HG03457 (cell line): ENCODE results near the gene CD44.
"Not testable (repeated sequence)": the region's sequence is repeated elsewhere in the genome, so short reads cannot be mapped to it uniquely, and the experiment has no call there.

ENCODE experiments used
- ATAC-seq: cut with Tn5 transposase; IDR thresholded peaks from one replicate; pipeline ENCODE4 v1.9.1; 2021; ENCODE audit warnings: moderate number of reproducible peaks; ENCODE audit not compliant: unreplicated experiment

Gene CD44

GRCh38 chr11:35207471-35208403, 68.8 kb downstream of the CD44 start:
- no peak for ATAC-seq

- ATAC-seq = no peak
Observed at GRCh38 chr11:35208795-35209194, 69.8 kb downstream of the CD44 start.

DNA sequence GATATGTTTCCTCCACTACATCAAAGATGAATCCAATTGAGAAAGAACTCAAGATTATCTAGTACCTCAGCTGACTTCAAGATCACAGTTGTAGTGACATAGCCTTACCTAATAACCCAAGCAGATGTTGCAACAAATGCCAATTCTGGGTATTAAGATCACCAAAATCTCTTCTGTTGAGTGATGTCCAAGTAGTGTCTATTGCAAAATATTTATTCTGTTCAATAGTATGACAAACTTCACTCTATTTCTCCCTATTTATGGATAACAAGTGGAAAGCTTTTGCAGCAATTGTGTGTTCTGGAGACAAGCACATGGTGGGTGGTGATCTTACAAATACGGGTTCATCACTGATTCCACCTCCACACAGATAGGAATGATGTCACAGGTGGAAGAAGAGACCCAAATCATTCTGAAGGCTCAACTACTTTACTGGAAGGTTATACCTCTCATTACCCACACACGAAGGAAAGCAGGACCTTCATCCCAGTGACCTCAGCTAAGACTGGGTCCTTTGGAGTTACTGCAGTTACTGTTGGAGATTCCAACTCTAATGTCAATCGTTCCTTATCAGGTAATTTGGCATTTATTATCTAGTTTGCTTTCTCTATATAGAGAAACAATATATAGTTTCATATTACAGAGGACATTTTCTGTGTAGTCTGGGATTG, 72.0 kb downstream of the CD44 start:
- ATAC-seq = no peak

DNA sequence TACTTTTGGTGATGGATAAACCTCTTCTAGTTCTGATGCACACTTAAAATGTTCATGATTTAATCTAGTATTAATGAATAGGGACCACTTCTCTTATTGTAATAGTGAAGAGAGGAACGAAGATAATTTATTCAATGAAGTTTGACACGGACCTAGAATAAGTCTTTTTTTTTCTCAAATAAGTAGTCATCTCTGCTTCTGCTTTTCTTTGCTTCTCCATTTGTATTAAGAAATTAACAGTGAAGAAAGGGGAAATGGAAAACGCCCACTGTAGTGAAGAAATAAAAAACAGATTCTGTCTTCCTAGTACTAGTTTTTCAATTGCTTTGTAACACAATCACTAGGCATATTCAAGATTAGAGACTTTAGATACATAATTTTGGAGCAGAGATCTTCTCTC, 73.0 kb downstream of the CD44 start:
- no peak for ATAC-seq

DNA sequence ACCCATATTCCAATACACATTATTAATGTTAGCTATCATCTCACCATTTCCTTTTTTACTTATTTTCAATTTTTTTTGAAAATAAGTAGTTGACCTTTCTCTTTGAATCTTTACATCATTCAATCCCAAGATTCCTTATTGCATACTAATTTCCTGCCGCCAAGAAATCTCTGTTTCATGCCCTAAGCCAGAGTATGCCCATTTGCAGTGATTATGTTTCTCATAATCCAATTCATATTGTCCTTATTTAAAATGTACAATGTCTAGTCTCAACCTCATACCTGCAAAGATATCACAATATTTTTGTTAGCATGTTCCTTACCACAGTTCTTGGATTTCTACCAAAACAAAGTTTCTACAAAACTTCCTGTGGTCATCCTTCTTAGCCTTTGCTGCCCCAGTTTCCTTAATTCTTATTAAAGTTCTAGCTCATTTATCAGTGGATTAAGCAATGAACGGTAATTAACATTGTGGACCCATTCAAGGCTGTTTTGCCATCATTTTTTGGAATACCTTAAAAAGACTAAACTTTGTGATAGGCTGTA, 75.3 kb downstream of the CD44 start:
- ATAC-seq = no peak

- ATAC-seq = no peak
Observed at GRCh38 chr11:35214792-35215193, 75.8 kb downstream of the CD44 start.

- no peak for ATAC-seq
Observed at GRCh38 chr11:35215945-35216344, 77.0 kb downstream of the CD44 start.

- ATAC-seq = no peak
Observed at GRCh38 chr11:35216962-35217678, 78.1 kb downstream of the CD44 start.

DNA sequence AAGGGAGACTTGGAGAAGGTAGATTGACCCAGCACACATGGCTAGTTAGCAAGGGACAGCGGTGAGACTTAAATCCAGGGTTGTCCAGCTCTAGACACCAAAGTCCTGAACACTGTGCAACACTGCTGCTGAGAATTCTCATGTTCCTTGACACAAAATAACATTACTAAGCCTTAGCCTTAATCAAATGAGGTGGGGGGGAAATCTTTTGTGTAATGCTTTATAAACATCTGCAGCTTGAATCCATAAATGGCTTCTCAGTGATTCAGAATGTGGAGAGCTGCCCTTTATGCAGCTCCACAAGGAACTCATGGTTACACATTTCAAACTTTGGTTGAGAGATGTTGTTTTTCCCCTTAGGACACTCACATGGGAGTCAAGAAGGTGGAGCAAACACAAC, 80.0 kb downstream of the CD44 start:
- no peak for ATAC-seq

DNA sequence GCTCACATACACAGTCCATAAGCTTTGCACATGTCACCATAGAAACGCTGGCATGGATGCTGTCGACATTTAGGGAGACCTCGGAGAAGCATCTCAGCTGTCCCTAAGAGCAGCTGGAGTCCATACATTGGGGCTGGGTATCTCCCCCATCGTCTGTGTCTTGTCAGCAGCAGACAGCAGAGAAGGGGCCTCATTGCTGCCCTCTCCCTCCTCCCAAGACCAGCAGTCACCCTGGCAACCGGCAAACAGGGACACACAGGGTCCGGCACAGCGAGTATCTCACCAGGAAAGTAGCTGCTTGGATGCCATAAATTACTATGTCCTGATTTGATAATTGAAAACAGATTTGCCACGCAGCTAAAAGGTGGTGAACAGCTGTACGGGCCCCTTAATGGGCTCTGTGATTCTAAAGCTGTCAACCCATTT, 84.4 kb downstream of the CD44 start:
- ATAC-seq = no peak

DNA sequence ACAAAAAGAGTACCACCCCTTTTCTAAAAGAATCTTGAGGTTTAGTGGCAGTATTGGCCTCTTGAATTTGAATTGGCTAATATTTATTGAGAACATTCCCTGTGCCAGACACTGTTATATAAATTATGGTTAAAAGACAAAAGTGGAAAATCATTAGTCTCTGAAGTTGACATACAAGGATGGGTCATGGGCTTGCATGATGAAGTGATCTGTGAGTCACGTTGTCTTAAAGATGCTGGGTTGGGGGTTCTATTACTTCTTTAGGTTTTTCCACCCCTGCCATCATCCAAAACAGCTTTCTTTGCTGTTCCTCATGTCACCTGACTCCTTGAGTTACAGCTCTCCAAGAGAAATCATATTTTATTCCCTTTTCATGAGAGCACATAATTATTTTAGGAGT, 85.0 kb downstream of the CD44 start:
- no peak for ATAC-seq

DNA sequence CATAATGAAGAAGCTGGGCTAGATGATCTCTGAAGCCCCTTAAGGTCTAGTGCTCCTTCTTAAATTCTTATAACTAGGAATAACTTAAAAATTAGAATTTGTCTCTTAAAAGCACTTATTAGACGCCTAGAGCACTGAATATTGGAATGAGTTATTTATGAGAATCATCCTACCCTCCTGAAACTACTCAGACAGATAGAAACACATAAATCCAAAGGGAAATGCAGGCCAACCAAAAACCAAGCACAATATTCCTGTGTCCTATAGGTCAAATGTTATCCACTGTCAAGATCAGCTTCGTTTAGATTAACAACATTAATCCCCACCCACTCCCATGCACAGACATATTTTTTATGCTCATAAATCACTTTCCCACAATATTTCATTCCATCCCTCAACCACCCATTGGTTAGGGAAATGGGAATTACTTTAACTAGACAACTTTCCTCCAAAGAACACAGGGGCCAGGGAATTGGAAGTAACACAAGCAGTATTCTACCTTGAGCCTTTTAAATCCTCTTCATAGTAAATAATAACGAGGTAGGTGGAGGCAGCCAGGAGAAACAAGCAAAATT, 87.1 kb downstream of the CD44 start:
- no peak for ATAC-seq

DNA sequence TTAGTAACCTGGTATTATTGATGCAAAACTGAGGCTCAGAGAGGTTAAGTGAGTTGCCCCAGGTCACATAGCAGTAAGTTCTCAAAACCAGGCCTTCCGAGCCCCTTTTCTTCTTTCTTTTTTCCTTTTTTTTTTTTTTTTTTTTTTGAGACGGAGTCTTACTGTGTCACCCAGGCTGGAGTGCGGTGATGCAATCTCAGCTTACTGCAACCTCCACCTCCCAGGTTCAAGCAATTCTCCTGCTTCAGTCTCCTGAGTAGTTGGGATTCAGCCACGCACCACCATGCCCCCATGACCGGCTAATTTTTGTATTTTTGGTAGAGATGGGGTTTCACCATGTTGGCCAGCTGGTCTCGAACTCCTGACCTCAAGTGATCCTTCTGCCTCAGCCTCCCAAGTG, 87.8 kb downstream of the CD44 start:
- ATAC-seq = not testable (repeated sequence)

- no peak for ATAC-seq
Observed at GRCh38 chr11:35227576-35228327, 88.8 kb downstream of the CD44 start.

DNA sequence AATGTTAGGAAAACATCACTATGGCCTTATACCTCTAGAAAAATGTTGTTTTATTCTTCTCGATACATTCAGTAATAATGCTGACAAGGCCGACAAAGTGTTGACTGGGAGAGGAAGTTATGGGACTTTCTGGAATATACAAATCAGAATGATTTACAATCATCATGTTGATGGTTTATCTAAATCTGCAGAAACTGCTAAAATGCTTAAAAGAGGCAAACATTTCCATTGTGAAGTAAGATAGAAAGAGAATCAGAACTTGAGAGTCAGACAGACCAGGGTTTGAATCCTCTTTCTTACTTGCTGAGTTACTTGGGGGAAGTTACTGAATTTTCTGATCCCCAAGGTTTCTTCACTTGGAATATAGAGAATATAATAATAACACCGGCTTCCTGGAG, 89.4 kb downstream of the CD44 start:
- ATAC-seq = no peak

- no peak for ATAC-seq
Observed at GRCh38 chr11:35230388-35230787, 91.4 kb downstream of the CD44 start.

GRCh38 chr11:35231076-35231860, 92.3 kb downstream of the CD44 start:
- no peak for ATAC-seq

GRCh38 chr11:35232891-35233330, 93.9 kb downstream of the CD44 start:
- ATAC-seq = no peak

DNA sequence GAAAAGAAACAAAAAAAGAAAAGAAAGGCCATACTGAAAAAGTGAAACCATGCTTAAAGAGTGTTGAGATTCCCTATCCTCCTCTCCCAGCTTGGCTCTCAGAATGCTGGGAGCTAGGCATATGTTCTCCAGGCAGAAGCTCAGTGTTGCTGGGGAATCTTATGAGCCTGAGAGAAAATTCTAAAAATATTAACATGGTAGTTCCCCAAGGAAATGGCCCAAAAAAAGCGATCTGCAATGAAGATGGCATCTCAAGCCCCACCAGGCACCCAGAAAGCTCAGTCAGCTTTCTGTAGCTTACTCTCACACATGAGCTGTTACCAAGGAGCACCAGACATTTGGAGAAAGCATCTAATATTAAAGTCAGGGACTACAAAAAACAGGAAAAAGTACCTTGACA, 94.5 kb downstream of the CD44 start:
- no peak for ATAC-seq
